ENCODE measurements around the gene PTPRK. TPM values are rescaled to one million over a fixed set of nuclear protein-coding genes. Genes with fewer than 3 reads are reported as not detected.
A peak's percentile ranks its signal among the peaks of the same experiment; 100 is the strongest.

Gene PTPRK
- total and polyA plus RNA-seq, 9 of the 15 experiments (the other 6 are each of a cell fraction or from before 2014, with no cell fraction given): 0.04 to 0.51 TPM; not detected in 7

GRCh38 chr6:128225612-128226011, 294.8 kb downstream of the PTPRK start (continued):
- no peak for TF ChIP-seq ZBTB2 (IDR thresholded peaks at IDR 0.05)
- TF ChIP-seq SNRNP70 (optimal IDR thresholded peaks at IDR 0.05; ENCODE audit: low read depth, low read length): no peak
- TF ChIP-seq, protein P1, sequence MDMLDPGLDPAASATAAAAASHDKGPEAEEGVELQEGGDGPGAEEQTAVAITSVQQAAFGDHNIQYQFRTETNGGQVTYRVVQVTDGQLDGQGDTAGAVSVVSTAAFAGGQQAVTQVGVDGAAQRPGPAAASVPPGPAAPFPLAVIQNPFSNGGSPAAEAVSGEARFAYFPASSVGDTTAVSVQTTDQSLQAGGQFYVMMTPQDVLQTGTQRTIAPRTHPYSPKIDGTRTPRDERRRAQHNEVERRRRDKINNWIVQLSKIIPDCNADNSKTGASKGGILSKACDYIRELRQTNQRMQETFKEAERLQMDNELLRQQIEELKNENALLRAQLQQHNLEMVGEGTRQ (CRISPR knock-in tag; IDR thresholded peaks at IDR 0.05): no peak
- TF ChIP-seq GABPB1 (CRISPR knock-in tag; IDR thresholded peaks at IDR 0.05): no peak
- TF ChIP-seq KDM1A (IDR thresholded peaks at IDR 0.05): no peak
- TF ChIP-seq C11orf30 (IDR thresholded peaks at IDR 0.05; ENCODE audit: low read depth): peak; percentile 50; the same call in 1 of the 2 replicates
- no peak for TF ChIP-seq ZNF12 (CRISPR knock-in tag; IDR thresholded peaks at IDR 0.05)
- TF ChIP-seq, protein P2, sequence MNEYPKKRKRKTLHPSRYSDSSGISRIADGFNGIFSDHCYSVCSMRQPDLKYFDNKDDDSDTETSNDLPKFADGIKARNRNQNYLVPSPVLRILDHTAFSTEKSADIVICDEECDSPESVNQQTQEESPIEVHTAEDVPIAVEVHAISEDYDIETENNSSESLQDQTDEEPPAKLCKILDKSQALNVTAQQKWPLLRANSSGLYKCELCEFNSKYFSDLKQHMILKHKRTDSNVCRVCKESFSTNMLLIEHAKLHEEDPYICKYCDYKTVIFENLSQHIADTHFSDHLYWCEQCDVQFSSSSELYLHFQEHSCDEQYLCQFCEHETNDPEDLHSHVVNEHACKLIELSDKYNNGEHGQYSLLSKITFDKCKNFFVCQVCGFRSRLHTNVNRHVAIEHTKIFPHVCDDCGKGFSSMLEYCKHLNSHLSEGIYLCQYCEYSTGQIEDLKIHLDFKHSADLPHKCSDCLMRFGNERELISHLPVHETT (CRISPR knock-in tag; conservative IDR thresholded peaks at IDR 0.05 in 1 of 2, IDR thresholded peaks at IDR 0.05 in 1 of 2): no peak
- TF ChIP-seq PRDM10 (IDR thresholded peaks at IDR 0.05; ENCODE audit: partially characterized antibody): no peak
- no peak for TF ChIP-seq SIX5 (IDR thresholded peaks at IDR 0.05; ENCODE audit: borderline replicate concordance in 1 of 2, insufficient read depth in 1 of 2, low read depth in 1 of 2, low read length in 2 of 2)
- TF ChIP-seq HDAC1 (IDR thresholded peaks at IDR 0.05): no peak
- no peak for TF ChIP-seq ESRRB (CRISPR knock-in tag; IDR thresholded peaks at IDR 0.05; ENCODE audit: borderline replicate concordance)
- TF ChIP-seq BDP1 (IDR thresholded peaks at IDR 0.05; ENCODE audit: insufficient read depth, insufficient read length): no peak

Measured in K562 (cell line).